Tibial artery (tissue), 4 donors: ENCODE data around the gene OR52E1.

Experiments
- DNase-seq, 2 donors: peaks; one replicate each; pipeline ENCODE4 v3.0.0-alpha.2; 2019
- H3K27ac ChIP-seq, 2 donors: fragments of 200-600 bp; sonication (generic) in 1 of 2; 1 replicate in 1 of 2; 2 replicates in 1 of 2; pipeline ENCODE4 v1.5.1; 2018 to 2019; ENCODE audit warnings: mild to moderate bottlenecking in 1 of 2
- H3K27me3 ChIP-seq, 2 donors: fragments of 200-600 bp; sonication (generic) in 1 of 2; one replicate each; pipeline versions ENCODE4 v1.5.1 to v1.6.0; 2016 to 2019
- H3K36me3 ChIP-seq, 3 donors: fragments of 200-600 bp; sonication (generic) in 2 of 3; one replicate each; pipeline ENCODE4 v1.5.1; 2016 to 2019; ENCODE audit warnings: mild to moderate bottlenecking in 2 of 3
- H3K4me1 ChIP-seq, 4 donors: fragments of 200-600 bp; sonication (generic) in 2 of 4; 1 replicate in 3 of 4; 2 replicates in 1 of 4; pipeline ENCODE4 v1.5.1; 2016 to 2019
- H3K4me3 ChIP-seq, 2 donors: fragments of 200-600 bp; sonication (generic) in 1 of 2; 1 replicate in 1 of 2; 2 replicates in 1 of 2; pipeline ENCODE4 v1.5.1; 2018 to 2019; ENCODE audit warnings: mild to moderate bottlenecking in 2 of 2
- H3K9me3 ChIP-seq, 3 donors: fragments of 200-600 bp; sonication (generic) in 1 of 3; one replicate each; pipeline ENCODE4 v1.5.1; 2016 to 2019
- intact Hi-C: fragments of 100-400 bp; cut with DNase I; formaldehyde crosslinking; loops from one replicate; pipeline ENCODE4 v1.15.0; 2023; ENCODE audit warnings: low total_unique reads
- TF ChIP-seq, protein P1 (sequence below), 2 experiments: fragments of 200-600 bp in 1 of 2; fragments of 450-650 bp in 1 of 2; IDR thresholded peaks; one replicate each; pipeline ENCODE4 v1.5.1; 2017 to 2019; ENCODE audit warnings: antibody characterized with exemption in 2 of 2, mild to moderate bottlenecking in 1 of 2, moderate library complexity in 1 of 2

Gene OR52E1

DNA sequence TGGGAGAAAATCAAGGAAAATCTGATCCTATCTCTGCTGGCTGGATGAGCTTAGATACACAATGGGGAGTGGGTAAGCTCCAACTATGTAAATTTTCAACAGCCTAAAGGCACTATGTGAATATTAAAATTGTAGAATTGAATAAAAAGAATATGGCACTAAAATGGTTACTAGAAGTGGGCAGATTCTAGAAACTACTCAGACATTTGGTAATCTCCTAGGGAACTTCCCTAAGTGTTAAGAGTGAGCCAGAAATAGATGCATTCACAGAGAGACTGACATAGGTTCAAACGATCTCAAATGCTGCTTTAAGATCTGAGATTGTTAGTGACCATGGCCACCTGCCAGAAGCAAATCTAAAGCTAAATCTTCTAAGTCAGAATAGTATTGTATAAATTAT is 4.3 kb upstream of the OR52E1 start:
- H3K27ac ChIP-seq: no peak overlapping the region
- no peaks in the 10 kb centered on the region for H3K4me1 ChIP-seq
- DNase-seq: no peak
- H3K4me3 ChIP-seq: no peak overlapping the region
- no peaks in the 10 kb centered on the region for H3K27me3 ChIP-seq
- H3K36me3 ChIP-seq: no peaks in the 10 kb centered on the region
- TF ChIP-seq, protein P1, sequence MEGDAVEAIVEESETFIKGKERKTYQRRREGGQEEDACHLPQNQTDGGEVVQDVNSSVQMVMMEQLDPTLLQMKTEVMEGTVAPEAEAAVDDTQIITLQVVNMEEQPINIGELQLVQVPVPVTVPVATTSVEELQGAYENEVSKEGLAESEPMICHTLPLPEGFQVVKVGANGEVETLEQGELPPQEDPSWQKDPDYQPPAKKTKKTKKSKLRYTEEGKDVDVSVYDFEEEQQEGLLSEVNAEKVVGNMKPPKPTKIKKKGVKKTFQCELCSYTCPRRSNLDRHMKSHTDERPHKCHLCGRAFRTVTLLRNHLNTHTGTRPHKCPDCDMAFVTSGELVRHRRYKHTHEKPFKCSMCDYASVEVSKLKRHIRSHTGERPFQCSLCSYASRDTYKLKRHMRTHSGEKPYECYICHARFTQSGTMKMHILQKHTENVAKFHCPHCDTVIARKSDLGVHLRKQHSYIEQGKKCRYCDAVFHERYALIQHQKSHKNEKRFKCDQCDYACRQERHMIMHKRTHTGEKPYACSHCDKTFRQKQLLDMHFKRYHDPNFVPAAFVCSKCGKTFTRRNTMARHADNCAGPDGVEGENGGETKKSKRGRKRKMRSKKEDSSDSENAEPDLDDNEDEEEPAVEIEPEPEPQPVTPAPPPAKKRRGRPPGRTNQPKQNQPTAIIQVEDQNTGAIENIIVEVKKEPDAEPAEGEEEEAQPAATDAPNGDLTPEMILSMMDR (IDR thresholded peaks at IDR 0.05): no peak
- no peaks in the 10 kb centered on the region for H3K9me3 ChIP-seq
- intact Hi-C loops: no loop called here

DNA sequence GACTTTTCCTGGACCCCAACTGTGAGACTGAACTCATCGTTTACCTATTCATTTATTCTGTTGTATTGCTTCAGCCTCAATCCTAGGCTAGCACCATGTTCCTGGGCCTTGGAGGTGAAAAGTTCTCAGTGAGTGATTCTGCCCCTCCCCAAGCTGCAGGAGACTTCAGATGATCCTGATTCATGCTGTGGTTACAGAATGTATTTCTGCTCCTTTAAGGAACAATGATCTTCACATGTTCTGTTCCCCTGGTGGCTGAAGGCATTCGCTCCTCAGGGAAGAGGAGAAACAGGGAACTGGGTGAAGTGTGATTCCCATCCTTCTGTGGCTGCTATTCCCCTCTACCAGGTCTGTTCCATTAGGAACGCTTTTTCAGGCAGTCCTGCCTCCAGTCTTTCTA is 2.4 kb downstream of the OR52E1 start:
- no peaks in the 10 kb centered on the region for H3K4me1 ChIP-seq
- no peaks in the 10 kb centered on the region for H3K27me3 ChIP-seq
- H3K36me3 ChIP-seq: no peaks in the 10 kb centered on the region
- H3K27ac ChIP-seq: no peak overlapping the region
- TF ChIP-seq, protein P1 (IDR thresholded peaks at IDR 0.05): no peak
- no peaks in the 10 kb centered on the region for H3K9me3 ChIP-seq
- no peak overlapping the region for H3K4me3 ChIP-seq
- intact Hi-C loops: no loop called here
- no peak for DNase-seq

DNA sequence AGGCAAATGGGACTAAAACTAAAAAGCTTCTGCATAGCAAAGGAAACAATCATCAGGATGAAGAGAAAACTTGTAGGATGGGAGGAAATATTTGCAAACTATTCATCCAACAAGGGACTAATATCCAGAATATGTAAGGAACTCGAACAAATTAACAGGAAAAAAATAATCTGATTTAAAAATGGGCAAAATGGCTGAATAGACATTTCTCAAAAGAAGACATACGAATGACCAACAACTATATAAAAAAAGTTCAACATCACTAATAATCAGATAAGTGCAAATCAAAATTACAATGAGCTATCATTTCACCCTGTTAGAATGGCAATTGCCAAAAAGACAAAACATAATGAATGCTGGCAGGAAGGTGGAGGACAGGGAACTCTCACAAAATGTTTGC is 12.0 kb downstream of the OR52E1 start:
- TF ChIP-seq, protein P1 (IDR thresholded peaks at IDR 0.05): no peak
- no peaks in the 10 kb centered on the region for H3K9me3 ChIP-seq
- no peak overlapping the region for H3K27ac ChIP-seq
- intact Hi-C loops: no loop called here
- H3K27me3 ChIP-seq: no peaks in the 10 kb centered on the region
- no peaks in the 10 kb centered on the region for H3K36me3 ChIP-seq
- no peak for DNase-seq
- no peaks in the 10 kb centered on the region for H3K4me1 ChIP-seq
- no peak overlapping the region for H3K4me3 ChIP-seq

DNA sequence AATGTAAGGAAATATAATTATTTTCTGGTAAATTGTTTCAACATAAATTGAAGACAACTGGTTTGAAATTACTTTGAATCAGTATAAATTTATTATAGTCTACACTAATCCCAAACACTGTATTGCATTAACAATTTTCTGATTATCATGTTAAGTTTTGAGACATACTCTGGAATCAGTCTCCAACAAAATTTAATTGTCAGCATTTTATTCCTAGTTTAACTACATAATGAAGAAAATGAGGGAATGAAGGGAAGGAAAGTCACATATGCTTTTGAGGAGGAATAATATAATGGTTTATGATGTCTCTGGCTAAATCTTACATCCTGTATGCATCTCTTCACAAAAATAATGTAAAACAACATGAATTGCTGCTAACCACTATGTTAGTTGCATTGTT is 14.2 kb downstream of the OR52E1 start:
- no peaks in the 10 kb centered on the region for H3K36me3 ChIP-seq
- DNase-seq: no peak
- intact Hi-C loops: no loop called here
- no peaks in the 10 kb centered on the region for H3K9me3 ChIP-seq
- H3K4me1 ChIP-seq: no peaks in the 10 kb centered on the region
- H3K27me3 ChIP-seq: no peaks in the 10 kb centered on the region
- TF ChIP-seq, protein P1 (IDR thresholded peaks at IDR 0.05): no peak
- no peak overlapping the region for H3K27ac ChIP-seq
- no peak overlapping the region for H3K4me3 ChIP-seq

DNA sequence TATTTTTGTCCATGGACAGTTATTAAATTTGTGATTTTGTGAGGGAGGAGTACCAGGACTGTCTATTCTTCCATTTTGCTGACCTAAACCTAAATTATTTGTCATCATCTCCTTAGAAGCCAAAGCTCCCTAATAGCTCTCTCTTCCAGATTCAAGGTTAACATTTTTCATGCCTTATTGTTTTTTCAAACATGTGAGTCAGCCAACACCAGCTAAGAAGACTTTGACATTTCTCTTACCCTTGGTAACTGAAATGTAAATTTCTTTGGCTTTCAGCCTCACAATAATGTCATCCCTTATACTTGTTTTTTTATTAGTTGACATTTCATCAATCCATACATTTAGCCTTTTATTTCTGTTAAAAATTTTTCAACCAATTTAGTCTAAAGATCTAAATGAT is 19.2 kb downstream of the OR52E1 start:
- no peaks in the 10 kb centered on the region for H3K4me1 ChIP-seq
- no peak overlapping the region for H3K27ac ChIP-seq
- no peak for DNase-seq
- no peaks in the 10 kb centered on the region for H3K27me3 ChIP-seq
- no peak overlapping the region for H3K4me3 ChIP-seq
- H3K36me3 ChIP-seq: no peaks in the 10 kb centered on the region
- TF ChIP-seq, protein P1 (IDR thresholded peaks at IDR 0.05): no peak
- H3K9me3 ChIP-seq: no peaks in the 10 kb centered on the region
- intact Hi-C loops: no loop called here

DNA sequence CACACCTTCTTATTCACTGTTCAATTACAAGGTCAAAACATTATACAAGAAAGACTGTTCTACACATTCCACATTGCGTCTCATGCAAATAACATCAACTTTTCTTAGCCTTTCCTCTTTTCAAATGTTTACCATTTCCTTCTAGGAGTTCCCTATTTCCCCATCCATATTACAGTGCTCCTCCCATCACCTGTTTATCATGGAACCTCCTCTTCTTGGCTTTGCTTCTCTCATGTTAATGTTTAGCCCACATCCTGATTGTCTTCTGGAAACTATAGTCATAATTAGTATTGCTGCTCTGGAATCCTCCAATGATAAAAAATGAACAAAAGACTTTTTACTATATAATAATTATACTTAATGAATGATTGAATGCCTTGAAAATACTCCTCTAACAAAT is 21.3 kb downstream of the OR52E1 start:
- H3K36me3 ChIP-seq: no peaks in the 10 kb centered on the region
- H3K9me3 ChIP-seq: no peaks in the 10 kb centered on the region
- H3K4me3 ChIP-seq: no peak overlapping the region
- no peaks in the 10 kb centered on the region for H3K4me1 ChIP-seq
- no peaks in the 10 kb centered on the region for H3K27me3 ChIP-seq
- intact Hi-C loops: no loop called here
- TF ChIP-seq, protein P1 (IDR thresholded peaks at IDR 0.05): no peak
- DNase-seq: no peak
- no peak overlapping the region for H3K27ac ChIP-seq
